GM19099 (cell line): ENCODE measurements around the gene RAB11FIP4.

ENCODE experiments used
- POLR2A ChIP-seq: IDR thresholded peaks from 3 replicates; pipeline ENCODE4 v1.6.1; 2011; ENCODE audit warnings: low read depth; ENCODE audit not compliant: insufficient read length; ENCODE audit errors: extremely low read depth

The RAB11FIP4 gene

GRCh38 chr17:31556969-31557645 is 165.6 kb downstream of the RAB11FIP4 start:
- TF ChIP-seq POLR2A = no peak

GRCh38 chr17:31558748-31559583 is 167.5 kb downstream of the RAB11FIP4 start:
- no peak for TF ChIP-seq POLR2A

GRCh38 chr17:31559584-31560501 is 168.4 kb downstream of the RAB11FIP4 start:
- TF ChIP-seq POLR2A = no peak

GRCh38 chr17:31560616-31561235 is 169.3 kb downstream of the RAB11FIP4 start:
- no peak for TF ChIP-seq POLR2A

- no peak for TF ChIP-seq POLR2A
Measured at GRCh38 chr17:31561469-31562375, 170.2 kb downstream of the RAB11FIP4 start.

- no peak for TF ChIP-seq POLR2A
Measured at GRCh38 chr17:31562376-31562840, 170.9 kb downstream of the RAB11FIP4 start.

GRCh38 chr17:31564291-31564690 is 172.8 kb downstream of the RAB11FIP4 start:
- TF ChIP-seq POLR2A = no peak

DNA sequence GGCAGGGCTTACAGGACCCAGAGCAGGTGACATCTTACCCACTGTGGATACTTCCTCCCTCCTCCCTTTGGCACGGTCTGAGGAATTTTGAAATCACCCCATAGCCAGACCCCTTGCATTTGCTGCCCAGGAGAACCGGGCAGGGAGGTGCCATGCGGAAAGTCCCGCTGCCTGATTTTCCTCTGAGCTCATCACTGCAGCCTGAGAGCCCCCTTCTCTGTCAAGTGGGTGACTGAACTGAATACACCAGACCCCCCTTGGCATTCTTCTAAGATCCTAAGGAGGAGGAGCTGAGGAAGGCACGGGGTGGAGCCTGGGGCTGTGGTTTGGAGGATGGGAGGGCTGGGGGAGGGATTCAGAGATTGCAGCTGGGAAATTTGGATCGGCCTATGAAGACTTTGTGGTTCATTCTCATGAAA is 173.4 kb downstream of the RAB11FIP4 start:
- TF ChIP-seq POLR2A = no peak

DNA sequence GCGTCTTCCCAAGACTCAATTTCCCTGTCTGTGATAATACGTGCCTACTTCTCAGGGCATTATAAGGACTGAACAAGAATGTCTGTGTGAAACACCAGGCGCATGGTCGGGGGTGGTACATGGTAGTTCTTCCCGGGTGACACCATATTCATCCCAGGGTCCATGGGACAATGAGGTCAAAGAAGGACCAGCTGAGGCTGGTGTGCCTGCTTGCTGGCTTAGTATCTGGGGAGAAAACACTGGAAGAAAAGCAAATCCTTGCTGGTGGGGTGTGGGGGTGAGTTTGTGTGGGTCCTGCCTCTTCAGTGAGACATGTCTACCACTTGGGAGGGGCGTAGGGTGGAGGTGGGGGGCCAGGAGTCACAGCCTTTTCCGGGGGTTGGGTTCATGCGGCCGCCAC is 174.2 kb downstream of the RAB11FIP4 start:
- no peak for TF ChIP-seq POLR2A

- TF ChIP-seq POLR2A = no peak
Measured at GRCh38 chr17:31566247-31566991, 174.9 kb downstream of the RAB11FIP4 start.

GRCh38 chr17:31566992-31567373 is 175.5 kb downstream of the RAB11FIP4 start:
- TF ChIP-seq POLR2A = no peak

DNA sequence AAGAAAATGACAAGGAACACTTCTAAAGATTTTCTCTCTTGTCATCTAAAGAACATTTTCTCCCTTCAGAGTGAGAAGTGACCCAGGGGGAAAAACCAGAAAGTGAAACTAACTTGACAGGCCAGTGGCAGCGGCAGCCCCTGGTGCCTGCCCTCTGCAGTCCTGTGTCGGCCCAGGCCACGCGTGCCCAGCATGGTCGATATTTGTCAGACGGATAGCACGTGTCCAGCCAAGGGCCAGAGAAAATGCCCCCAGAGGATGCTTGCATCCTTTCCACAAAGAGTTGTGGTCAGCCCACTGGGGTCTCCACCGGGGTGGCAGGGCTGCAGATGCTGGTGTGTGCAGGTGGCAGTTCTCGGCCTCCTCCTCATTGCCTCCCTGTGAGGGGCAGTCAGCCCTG is 176.6 kb downstream of the RAB11FIP4 start:
- TF ChIP-seq POLR2A = no peak

DNA sequence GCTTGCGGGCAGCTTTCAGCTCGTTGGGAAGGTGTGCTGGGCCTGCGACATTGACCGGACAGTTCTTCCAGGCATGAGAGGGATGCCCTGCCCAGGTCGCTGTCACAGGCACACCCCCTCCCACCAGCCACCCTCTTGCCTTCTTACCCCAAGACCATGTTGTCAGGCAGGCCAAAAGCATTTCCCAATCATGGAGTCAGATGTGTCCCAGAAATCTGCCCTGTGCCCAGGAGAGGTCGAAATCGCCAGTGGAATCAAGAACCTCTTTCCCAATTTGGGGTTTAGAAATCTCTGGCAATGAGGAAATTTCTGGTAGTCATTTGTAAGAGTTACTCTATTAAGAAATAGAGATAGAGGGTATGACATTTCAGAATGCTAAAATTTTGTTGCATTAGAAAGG is 177.1 kb downstream of the RAB11FIP4 start:
- TF ChIP-seq POLR2A = no peak

GRCh38 chr17:31570231-31570630 is 178.8 kb downstream of the RAB11FIP4 start:
- no peak for TF ChIP-seq POLR2A
